Nephron (organoid): ENCODE results near the gene MRGPRF.
A peak's percentile ranks its signal among the peaks of the same experiment; 100 is the strongest.

Experiments
- H3K27ac Mint-ChIP-seq, 3 experiments: 2 replicates each; pipeline ENCODE4 v1.8.0; 2020; ENCODE audit warnings: mixed read lengths in 3 of 3, mild to moderate bottlenecking in 2 of 3, moderate library complexity in 1 of 3
- H3K27me3 Mint-ChIP-seq: 2 replicates; pipeline ENCODE4 v1.8.0; 2021; ENCODE audit warnings: low read depth, mild to moderate bottlenecking, moderate library complexity, mixed read lengths
- H3K36me3 Mint-ChIP-seq: 2 replicates; pipeline ENCODE4 v1.8.0; 2020; ENCODE audit warnings: low read depth, mixed read lengths
- H3K4me1 Mint-ChIP-seq: 2 replicates; pipeline ENCODE4 v1.8.0; 2020; ENCODE audit warnings: mixed read lengths
- H3K4me3 Mint-ChIP-seq, 3 experiments: 2 replicates each; pipeline ENCODE4 v1.8.0; 2020; ENCODE audit warnings: mild to moderate bottlenecking in 3 of 3, mixed read lengths in 3 of 3, moderate library complexity in 2 of 3
- H3K9me3 Mint-ChIP-seq: 2 replicates; pipeline ENCODE4 v1.8.0; 2020; ENCODE audit warnings: mixed read lengths
- TF ChIP-seq, protein P1 (sequence below), 3 experiments: fragments of 200-600 bp; sonication (generic); IDR thresholded peaks; one replicate each; pipeline ENCODE4 v1.5.0; 2021; ENCODE audit warnings: antibody characterized with exemption in 3 of 3; ENCODE audit not compliant: unreplicated experiment in 3 of 3

MRGPRF gene

DNA sequence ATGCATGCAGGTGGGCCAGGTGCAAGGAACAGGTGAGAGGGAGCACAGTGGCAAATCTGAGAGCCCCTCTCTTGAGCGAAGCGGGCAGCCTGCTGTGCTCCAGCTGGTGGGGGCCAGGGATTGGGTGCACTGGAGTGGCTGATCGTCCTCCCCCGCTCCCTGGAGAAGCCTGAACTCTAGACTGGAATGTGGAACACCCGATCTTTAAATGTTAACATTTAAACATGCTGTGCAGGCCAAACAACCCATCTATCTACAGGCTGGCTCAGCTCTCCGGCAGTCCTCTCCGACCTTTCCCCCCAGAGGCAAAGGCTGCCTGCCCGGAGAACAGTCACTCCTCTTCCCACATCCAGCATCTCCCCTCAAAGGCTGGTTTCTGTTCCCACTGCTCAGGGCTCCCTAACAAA, 5.1 kb downstream of the MRGPRF start:
- H3K27me3 Mint-ChIP-seq, result peaks cover 22% of the 10 kb centered on the region
- peak overlapping the region; percentile 54 to 79 (median 72) for H3K27ac Mint-ChIP-seq
- TF ChIP-seq, protein P1, sequence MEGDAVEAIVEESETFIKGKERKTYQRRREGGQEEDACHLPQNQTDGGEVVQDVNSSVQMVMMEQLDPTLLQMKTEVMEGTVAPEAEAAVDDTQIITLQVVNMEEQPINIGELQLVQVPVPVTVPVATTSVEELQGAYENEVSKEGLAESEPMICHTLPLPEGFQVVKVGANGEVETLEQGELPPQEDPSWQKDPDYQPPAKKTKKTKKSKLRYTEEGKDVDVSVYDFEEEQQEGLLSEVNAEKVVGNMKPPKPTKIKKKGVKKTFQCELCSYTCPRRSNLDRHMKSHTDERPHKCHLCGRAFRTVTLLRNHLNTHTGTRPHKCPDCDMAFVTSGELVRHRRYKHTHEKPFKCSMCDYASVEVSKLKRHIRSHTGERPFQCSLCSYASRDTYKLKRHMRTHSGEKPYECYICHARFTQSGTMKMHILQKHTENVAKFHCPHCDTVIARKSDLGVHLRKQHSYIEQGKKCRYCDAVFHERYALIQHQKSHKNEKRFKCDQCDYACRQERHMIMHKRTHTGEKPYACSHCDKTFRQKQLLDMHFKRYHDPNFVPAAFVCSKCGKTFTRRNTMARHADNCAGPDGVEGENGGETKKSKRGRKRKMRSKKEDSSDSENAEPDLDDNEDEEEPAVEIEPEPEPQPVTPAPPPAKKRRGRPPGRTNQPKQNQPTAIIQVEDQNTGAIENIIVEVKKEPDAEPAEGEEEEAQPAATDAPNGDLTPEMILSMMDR (IDR thresholded peaks at IDR 0.05; ENCODE audit: unreplicated experiment in 3 of 3), result no peak
- H3K36me3 Mint-ChIP-seq, result no peaks in the 10 kb centered on the region
- no peaks in the 10 kb centered on the region for H3K9me3 Mint-ChIP-seq
- peak overlapping the region; percentile 19 to 57 (median 27) for H3K4me3 Mint-ChIP-seq
- H3K4me1 Mint-ChIP-seq, result peaks cover 35% of the 10 kb centered on the region

DNA sequence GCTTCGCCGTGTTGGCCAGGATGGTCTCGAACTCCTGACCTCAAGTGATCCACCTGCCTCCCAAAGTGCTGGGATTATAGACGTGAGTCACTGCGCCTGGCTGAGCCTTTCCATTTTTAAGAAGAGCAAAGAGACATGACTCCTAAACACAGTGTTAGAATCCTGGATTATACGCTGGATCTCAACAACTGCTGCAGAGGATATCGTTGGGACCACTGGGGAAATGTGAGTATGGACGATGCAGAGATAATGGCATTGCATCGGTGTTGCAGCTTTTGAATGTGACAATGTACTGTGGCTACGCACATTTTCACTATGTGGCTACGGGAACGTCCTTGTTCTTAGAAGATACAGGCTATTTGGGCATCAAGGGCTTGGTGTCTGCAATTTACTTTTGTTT, 6.2 kb downstream of the MRGPRF start:
- H3K27ac Mint-ChIP-seq, result peak overlapping the region in 2 of 3 experiments; percentile 72 to 79
- no peak overlapping the region for H3K4me3 Mint-ChIP-seq
- no peaks in the 10 kb centered on the region for H3K36me3 Mint-ChIP-seq
- peaks cover 29% of the 10 kb centered on the region for H3K4me1 Mint-ChIP-seq
- peaks cover 22% of the 10 kb centered on the region for H3K27me3 Mint-ChIP-seq
- TF ChIP-seq, protein P1 (IDR thresholded peaks at IDR 0.05; ENCODE audit: unreplicated experiment in 3 of 3), result no peak
- H3K9me3 Mint-ChIP-seq, result no peaks in the 10 kb centered on the region

DNA sequence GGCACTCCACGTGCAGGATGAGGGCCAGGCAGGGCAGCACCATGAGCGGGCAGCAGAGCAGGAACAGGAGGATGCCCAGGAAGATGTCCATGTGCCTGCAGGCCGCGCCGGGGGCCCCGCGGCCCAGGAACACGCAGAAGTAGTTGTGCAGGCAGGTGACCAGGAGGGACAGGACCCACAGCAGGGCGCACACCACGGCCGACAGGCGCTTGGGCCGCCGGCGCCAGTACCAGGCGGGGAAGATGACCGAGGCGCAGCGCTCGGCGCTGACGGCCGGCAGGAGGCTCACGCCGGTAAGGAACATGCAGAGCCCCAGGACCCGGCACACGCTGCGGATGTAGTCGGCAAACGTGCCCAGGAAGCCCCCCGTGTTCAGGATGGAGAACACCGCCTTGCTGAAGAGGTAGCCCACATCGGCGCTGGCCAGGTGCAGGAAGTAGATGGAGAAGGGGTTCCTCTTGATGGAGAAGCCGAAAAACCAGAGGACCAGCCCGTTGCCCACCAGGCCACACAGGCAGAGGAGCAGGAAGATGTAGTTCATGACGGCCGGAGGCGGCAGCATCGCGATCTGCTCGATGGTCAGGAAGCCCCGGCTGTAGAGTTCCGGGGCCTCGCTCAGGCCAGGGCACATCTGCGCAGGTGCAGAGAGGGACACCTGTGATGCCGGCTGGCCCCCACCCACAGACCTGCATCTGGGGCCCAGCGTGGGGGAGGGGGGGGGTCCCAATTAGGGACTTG, 7.2 kb downstream of the MRGPRF start:
- H3K27me3 Mint-ChIP-seq, result peaks cover 22% of the 10 kb centered on the region
- H3K27ac Mint-ChIP-seq, result peak overlapping the region in 2 of 3 experiments; percentile 25 to 75
- H3K4me3 Mint-ChIP-seq, result no peak overlapping the region
- H3K9me3 Mint-ChIP-seq, result no peaks in the 10 kb centered on the region
- TF ChIP-seq, protein P1 (IDR thresholded peaks at IDR 0.05; ENCODE audit: unreplicated experiment in 3 of 3), result no peak
- no peaks in the 10 kb centered on the region for H3K36me3 Mint-ChIP-seq
- peaks cover 31% of the 10 kb centered on the region for H3K4me1 Mint-ChIP-seq

DNA sequence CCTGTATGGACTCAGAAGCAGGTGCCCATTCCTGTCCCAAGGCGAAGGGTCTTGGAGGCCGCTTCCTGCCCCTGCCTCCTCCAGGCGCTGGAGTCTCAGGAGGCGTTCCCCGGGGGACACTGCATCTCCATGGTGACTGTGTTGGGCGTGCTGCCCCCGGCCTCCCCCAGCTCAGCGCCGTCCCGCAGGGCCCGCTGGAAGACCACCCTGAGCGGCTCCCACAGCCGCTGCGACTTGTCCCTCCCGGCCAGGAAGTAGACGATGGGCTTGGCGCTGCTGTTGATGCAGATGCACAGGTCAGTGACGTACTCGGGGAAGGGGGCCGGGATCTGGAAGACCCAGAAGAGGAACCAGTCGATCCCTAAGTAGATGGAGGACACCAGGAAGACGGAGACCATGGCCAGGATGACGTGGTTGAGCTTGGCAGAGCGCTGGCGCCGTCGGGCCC, 7.8 kb downstream of the MRGPRF start:
- peaks cover 20% of the 10 kb centered on the region for H3K27me3 Mint-ChIP-seq
- peak overlapping the region in 2 of 3 experiments; percentile 25 to 75 for H3K27ac Mint-ChIP-seq
- H3K4me3 Mint-ChIP-seq, result no peak overlapping the region
- no peaks in the 10 kb centered on the region for H3K36me3 Mint-ChIP-seq
- TF ChIP-seq, protein P1 (IDR thresholded peaks at IDR 0.05; ENCODE audit: unreplicated experiment in 3 of 3), result no peak
- no peaks in the 10 kb centered on the region for H3K9me3 Mint-ChIP-seq
- peaks cover 36% of the 10 kb centered on the region for H3K4me1 Mint-ChIP-seq

DNA sequence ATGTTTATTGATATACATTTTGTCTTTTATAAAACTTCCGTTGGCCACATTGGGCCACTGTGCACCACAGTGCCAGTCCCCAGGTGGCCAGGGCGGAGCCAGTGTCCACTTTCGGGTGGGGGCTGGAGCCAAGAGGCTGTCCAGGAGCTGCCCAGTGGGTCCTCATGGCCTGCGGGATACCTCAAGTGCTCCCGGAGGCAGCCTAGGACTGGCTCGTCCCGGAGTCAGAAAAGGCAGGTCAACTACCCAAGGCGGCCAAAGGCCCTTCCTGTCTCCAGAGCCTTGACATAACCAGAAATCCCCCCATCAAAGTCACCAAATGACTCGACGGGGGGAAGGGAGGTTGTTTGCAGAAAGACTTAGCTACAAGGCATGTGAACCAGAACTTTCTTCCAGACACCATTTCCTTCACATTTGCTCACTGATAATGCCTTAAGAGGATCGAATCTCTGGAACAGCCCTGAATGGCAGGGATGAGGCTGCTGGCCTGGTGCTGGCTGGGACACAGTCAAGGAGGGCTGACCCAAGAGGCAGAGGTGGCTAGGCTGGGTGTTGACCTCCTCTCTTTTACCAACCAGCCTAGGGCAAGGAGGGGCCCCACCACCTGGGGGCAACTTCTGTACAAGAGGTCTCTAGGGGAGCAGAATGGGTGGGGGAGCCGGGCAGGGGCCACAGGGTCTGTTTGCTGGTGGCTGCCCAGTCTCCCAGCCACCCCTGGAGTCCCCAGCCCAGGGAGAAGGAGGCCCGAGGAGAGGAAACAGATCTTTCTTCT, 8.4 kb downstream of the MRGPRF start:
- TF ChIP-seq, protein P1 (IDR thresholded peaks at IDR 0.05; ENCODE audit: unreplicated experiment in 3 of 3), result no peak
- Mint-ChIP-seq H3K27ac (no peak overlapping the region), H3K36me3 (no peaks in the 10 kb centered on the region), H3K27me3 (peaks cover 17% of the 10 kb centered on the region), H3K9me3 (no peaks in the 10 kb centered on the region), H3K4me1 (peaks cover 37% of the 10 kb centered on the region), H3K4me3 (no peak overlapping the region)
